GM19455 (cell line): ENCODE measurements around the gene FKBP2.

Experiments used
- ATAC-seq: cut with Tn5 transposase; IDR thresholded peaks from one replicate; pipeline ENCODE4 v1.9.1; 2021; ENCODE audit not compliant: unreplicated experiment

The FKBP2 gene

GRCh38 chr11:64218628-64219353 lies 22.1 kb upstream of the FKBP2 start:
- ATAC-seq, result no peak

GRCh38 chr11:64219354-64219684 lies 21.6 kb upstream of the FKBP2 start:
- no peak for ATAC-seq

- no peak for ATAC-seq
These were observed 21.1 kb upstream of the FKBP2 start for GRCh38 chr11:64219755-64220154.

- no peak for ATAC-seq
These were observed 20.6 kb upstream of the FKBP2 start for GRCh38 chr11:64220271-64220670.

- ATAC-seq, result no peak
These were observed 20.1 kb upstream of the FKBP2 start for GRCh38 chr11:64220798-64221197.

- no peak for ATAC-seq
These were observed 18.3 kb upstream of the FKBP2 start for GRCh38 chr11:64222651-64223000.

- no peak for ATAC-seq
These were observed 17.8 kb upstream of the FKBP2 start for GRCh38 chr11:64223001-64223651.

- no peak for ATAC-seq
These were observed 16.6 kb upstream of the FKBP2 start for GRCh38 chr11:64224151-64224890.

GRCh38 chr11:64224891-64225607 lies 15.8 kb upstream of the FKBP2 start:
- no peak for ATAC-seq

GRCh38 chr11:64225608-64226506 lies 15.0 kb upstream of the FKBP2 start, which contains the start of the genes NUDT22 and TRPT1:
NUDT22 (plus strand) TSS chr11:64226274; CDS start chr11:64226653, 379 bp downstream.
TRPT1 (minus strand) TSS chr11:64226186; CDS start chr11:64225860, 326 bp downstream.
- no peak for ATAC-seq

- no peak for ATAC-seq
These were observed 14.3 kb upstream of the FKBP2 start for GRCh38 chr11:64226507-64227051.

- ATAC-seq, result no peak
These were observed 13.4 kb upstream of the FKBP2 start for GRCh38 chr11:64227405-64227956.

- no peak for ATAC-seq
These were observed 11.7 kb upstream of the FKBP2 start for GRCh38 chr11:64229090-64229743.

GRCh38 chr11:64229744-64230170 lies 11.1 kb upstream of the FKBP2 start:
- ATAC-seq, result no peak

- ATAC-seq, result peak; percentile 45
These were observed 10.5 kb upstream of the FKBP2 start, which contains the start of gene DNAJC4 for GRCh38 chr11:64230171-64230984. DNAJC4 (plus strand) TSS chr11:64230548; CDS start chr11:64230855, 307 bp downstream.

- ATAC-seq, result no peak
These were observed 9.9 kb upstream of the FKBP2 start for GRCh38 chr11:64230985-64231365.

GRCh38 chr11:64231546-64231945 lies 9.3 kb upstream of the FKBP2 start:
- no peak for ATAC-seq
